A673 (cell line): Measurements from ENCODE around the gene NEMP1. TPM values are rescaled to one million over a fixed set of nuclear protein-coding genes. Genes with fewer than 3 reads are reported as not detected.

Experiments
- BruUV-seq: library from RNA; stranded (reverse); fragments of 400-500 nt; replicated peaks from 2 replicates; lab custom pipeline; 2021; lab: Mats Ljungman, UMichigan
- CTCF ChIA-PET: fragments of 300-600 bp; sonication (Branson Sonifier 250); formaldehyde crosslinking; loops from one replicate; lab custom pipeline; 2022; ENCODE audit warnings: antibody characterized with exemption; lab: Charles Lee
- POLR2A ChIA-PET: fragments of 300-600 bp; sonication (Branson Sonifier 250); formaldehyde crosslinking; loops from one replicate; lab custom pipeline; 2022; ENCODE audit warnings: antibody characterized with exemption; ENCODE audit not compliant: low non-redundant PET; lab: Charles Lee
- DNase-seq: peaks from one replicate; pipeline ENCODE4 v3.0.0-alpha.2; 2015; ENCODE audit warnings: low spot score
- H3K27ac ChIP-seq: fragments of 200-600 bp; sonication (generic); 2 replicates; pipeline ENCODE4 v1.5.1; 2016; ENCODE audit warnings: mixed run types, low read depth, mild to moderate bottlenecking, mixed read lengths, antibody characterized with exemption, low read length; ENCODE audit not compliant: poor library complexity, severe bottlenecking
- H3K27me3 ChIP-seq: fragments of 200-600 bp; sonication (generic); replicated peaks from 2 replicates; pipeline ENCODE4 v1.6.1; 2017; ENCODE audit warnings: mixed run types, low read depth, mild to moderate bottlenecking, mixed read lengths, antibody characterized with exemption, low read length; ENCODE audit not compliant: insufficient read depth, poor library complexity
- H3K36me3 ChIP-seq: fragments of 200-600 bp; sonication (generic); 2 replicates; pipeline ENCODE4 v1.6.1; 2016; ENCODE audit warnings: mixed run types, mild to moderate bottlenecking, mixed read lengths, antibody characterized with exemption, low read length; ENCODE audit not compliant: insufficient read depth, poor library complexity, severe bottlenecking
- H3K4me1 ChIP-seq: fragments of 200-600 bp; sonication (generic); 2 replicates; pipeline ENCODE4 v1.6.1; 2017; ENCODE audit warnings: mixed run types, mild to moderate bottlenecking, mixed read lengths, antibody characterized with exemption, low read length; ENCODE audit not compliant: insufficient read depth, poor library complexity, severe bottlenecking
- H3K4me3 ChIP-seq: fragments of 200-600 bp; sonication (generic); 2 replicates; pipeline ENCODE4 v1.5.1; 2016; ENCODE audit warnings: low read depth, mixed run types, mild to moderate bottlenecking, mixed read lengths, low read length; ENCODE audit not compliant: poor library complexity, severe bottlenecking
- H3K9me3 ChIP-seq: fragments of 200-600 bp; sonication (generic); 2 replicates; pipeline ENCODE4 v1.6.1; 2016; ENCODE audit warnings: mixed run types, low read depth, mild to moderate bottlenecking, mixed read lengths, antibody characterized with exemption, low read length; ENCODE audit not compliant: poor library complexity, severe bottlenecking
- CTCF ChIP-seq: fragments of 300-800, 200-600 bp; sonication (generic); conservative IDR thresholded peaks from 2 replicates; pipeline ENCODE4 v1.5.1; 2017; ENCODE audit warnings: low read depth, mild to moderate bottlenecking, antibody characterized with exemption, low read length, moderate library complexity, mixed read lengths
- EZH2 ChIP-seq: fragments of 200-600 bp; sonication (generic); IDR thresholded peaks from 2 replicates; pipeline ENCODE4 v1.6.1; 2017; ENCODE audit warnings: borderline replicate concordance, low read depth, mild to moderate bottlenecking, mixed read lengths, antibody characterized with exemption, low read length; ENCODE audit not compliant: poor library complexity, severe bottlenecking
- intact Hi-C: fragments of 100-400 bp; cut with micrococcal nuclease; formaldehyde crosslinking; loops from one replicate; pipeline ENCODE4 v1.10.0; 2022; ENCODE audit not compliant: unreplicated experiment
- total RNA-seq: library from RNA; stranded (reverse); gene quantifications from 2 replicates; pipeline ENCODE4 v1.2.3, GENCODE V29; 2021

NEMP1 gene
- total RNA-seq, 1 experiment from 2014 or later = 68.6 TPM

DNA sequence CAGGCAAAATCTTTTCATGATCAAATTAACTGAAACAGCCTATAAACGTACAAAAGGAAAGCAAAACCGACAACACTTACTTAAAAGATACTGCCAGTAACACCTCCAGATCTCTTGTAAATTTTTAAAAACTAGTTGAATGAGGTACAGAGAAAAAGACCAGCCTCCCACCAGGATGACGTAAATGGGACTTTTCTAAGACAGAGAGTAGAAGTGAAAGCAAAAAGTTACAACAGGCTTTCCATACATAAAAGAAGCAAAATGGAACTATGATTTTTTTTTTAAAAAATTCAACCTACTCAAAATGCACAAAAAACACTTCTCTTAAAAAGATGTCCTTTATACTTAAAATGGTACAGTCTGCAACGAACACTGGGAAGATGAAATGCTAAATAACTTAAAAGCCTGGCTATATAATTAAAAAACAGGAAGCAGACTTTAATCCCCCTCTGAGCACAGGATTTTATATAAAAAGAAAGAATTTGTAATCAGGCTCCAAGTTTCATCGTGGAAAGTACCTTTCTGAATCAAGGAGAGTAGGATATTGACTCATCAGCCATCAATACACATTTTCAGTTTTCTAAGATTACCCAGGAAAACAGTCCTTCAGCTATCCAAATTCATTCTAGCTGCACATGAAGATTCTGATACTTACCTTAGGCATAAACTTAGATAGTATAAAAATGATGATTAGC, 14.5 kb downstream of the NEMP1 start:
- BruUV-seq = no TSS peak
- H3K27ac ChIP-seq = peak overlapping the region; percentile 77
- H3K9me3 ChIP-seq = no peaks in the 10 kb centered on the region
- H3K4me3 ChIP-seq = peak overlapping the region; percentile 31
- H3K36me3 ChIP-seq = peaks cover 58% of the 10 kb centered on the region
- ChIA-PET CTCF (interaction anchor here (1.0 kb wide), 1 partner anchor 48 kb away, joined by 5 read pairs; no protein-coding TSS in a partner anchor), POLR2A (no interaction called here)
- peak; percentile 68 for DNase-seq
- TF ChIP-seq EZH2 = no peak
- peaks cover 29% of the 10 kb centered on the region for H3K4me1 ChIP-seq
- H3K27me3 ChIP-seq = no peaks in the 10 kb centered on the region
- intact Hi-C loops = loop anchor here (2.0 to 5.0 kb wide), 2 partner anchors 55 to 307 kb away; no protein-coding TSS in a partner anchor

- H3K36me3 ChIP-seq = peaks cover 50% of the 10 kb centered on the region
- ChIA-PET CTCF (no interaction called here), POLR2A (no interaction called here)
- intact Hi-C loops = no loop called here
- H3K9me3 ChIP-seq = no peaks in the 10 kb centered on the region
- no peaks in the 10 kb centered on the region for H3K27me3 ChIP-seq
- no peak for TF ChIP-seq CTCF
- TF ChIP-seq EZH2 = no peak
- H3K4me1 ChIP-seq = peaks cover 7% of the 10 kb centered on the region
- no peak for DNase-seq
- BruUV-seq = no TSS peak
- H3K4me3 ChIP-seq = no peak overlapping the region
- no peak overlapping the region for H3K27ac ChIP-seq
These were observed 20.1 kb downstream of the NEMP1 start for GRCh38 chr12:57058454-57058853.

DNA sequence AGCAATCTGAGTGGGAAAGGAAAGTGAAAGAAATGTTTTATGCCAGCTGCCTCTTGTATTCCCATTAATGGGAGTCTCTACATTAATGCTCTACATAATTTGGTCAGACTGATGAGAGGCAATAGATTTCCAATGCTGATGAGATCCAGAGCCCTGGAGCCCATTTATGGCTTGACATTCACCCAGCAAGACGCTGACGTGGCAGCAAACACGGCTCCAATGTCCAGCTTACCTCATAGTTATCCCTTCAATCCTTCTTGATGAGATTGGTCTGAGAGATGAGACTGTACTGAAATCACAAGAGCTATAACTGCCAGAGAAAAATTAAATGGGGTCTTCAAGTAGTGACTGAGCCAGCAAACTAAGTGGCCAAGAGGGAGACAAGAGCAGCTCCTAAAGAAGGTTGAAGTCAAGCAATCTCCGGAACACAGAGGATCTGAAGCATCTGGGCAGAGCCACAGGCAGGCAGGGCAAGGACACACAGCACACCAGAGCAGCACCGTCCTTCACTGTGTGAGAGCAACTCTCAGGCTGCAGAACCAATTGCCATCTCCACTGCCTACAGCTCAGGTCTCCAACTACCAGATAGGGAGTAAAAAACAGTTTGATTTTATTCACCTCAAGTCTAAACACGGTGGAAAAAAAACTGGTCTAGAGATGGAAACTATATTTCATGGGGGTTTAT, 21.4 kb downstream of the NEMP1 start:
- Histone ChIP-seq H3K27me3 (no peaks in the 10 kb centered on the region), H3K4me3 (no peak overlapping the region), H3K27ac (no peak overlapping the region), H3K4me1 (no peaks in the 10 kb centered on the region), H3K36me3 (peaks cover 44% of the 10 kb centered on the region), H3K9me3 (no peaks in the 10 kb centered on the region)
- ChIA-PET CTCF (no interaction called here), POLR2A (no interaction called here)
- TF ChIP-seq EZH2 (no peak), CTCF (no peak)
- no TSS peak for BruUV-seq
- intact Hi-C loops = no loop called here
- DNase-seq = no peak
